Measurements from ENCODE around the gene HRH2. TPM values are rescaled to one million over a fixed set of nuclear protein-coding genes. Genes with fewer than 3 reads are reported as not detected.
A peak's percentile ranks its signal among the peaks of the same experiment; 100 is the strongest.

HRH2 gene, protein sequence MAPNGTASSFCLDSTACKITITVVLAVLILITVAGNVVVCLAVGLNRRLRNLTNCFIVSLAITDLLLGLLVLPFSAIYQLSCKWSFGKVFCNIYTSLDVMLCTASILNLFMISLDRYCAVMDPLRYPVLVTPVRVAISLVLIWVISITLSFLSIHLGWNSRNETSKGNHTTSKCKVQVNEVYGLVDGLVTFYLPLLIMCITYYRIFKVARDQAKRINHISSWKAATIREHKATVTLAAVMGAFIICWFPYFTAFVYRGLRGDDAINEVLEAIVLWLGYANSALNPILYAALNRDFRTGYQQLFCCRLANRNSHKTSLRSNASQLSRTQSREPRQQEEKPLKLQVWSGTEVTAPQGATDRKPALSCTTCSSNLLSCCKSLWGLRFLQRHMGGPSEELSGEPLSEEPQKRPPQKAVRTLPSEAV
- total RNA-seq (2021): 9.3 to 12.7 TPM (median 12.2 TPM) in 3 replicates
- percentile 62 among the genes with signal in this experiment for Bru-seq, nascent RNA
- long read RNA-seq, experiment 1, full-length matches to known transcripts: 3 of 46 reads
- long read RNA-seq, experiment 1, partial matches to known transcripts: 14 of 46 reads
- long read RNA-seq, experiment 1, other reads (novel, unspliced or antisense): 29 of 46 reads
- long read RNA-seq, experiment 2, full-length matches to known transcripts: 2 of 7 reads
- long read RNA-seq, experiment 2, partial matches to known transcripts: 0 of 7 reads
- long read RNA-seq, experiment 2, other reads (novel, unspliced or antisense): 5 of 7 reads
- long read RNA-seq, experiment 3, partial matches to known transcripts: 0 of 3 reads
- long read RNA-seq, experiment 3, other reads (novel, unspliced or antisense): 3 of 3 reads

DNA sequence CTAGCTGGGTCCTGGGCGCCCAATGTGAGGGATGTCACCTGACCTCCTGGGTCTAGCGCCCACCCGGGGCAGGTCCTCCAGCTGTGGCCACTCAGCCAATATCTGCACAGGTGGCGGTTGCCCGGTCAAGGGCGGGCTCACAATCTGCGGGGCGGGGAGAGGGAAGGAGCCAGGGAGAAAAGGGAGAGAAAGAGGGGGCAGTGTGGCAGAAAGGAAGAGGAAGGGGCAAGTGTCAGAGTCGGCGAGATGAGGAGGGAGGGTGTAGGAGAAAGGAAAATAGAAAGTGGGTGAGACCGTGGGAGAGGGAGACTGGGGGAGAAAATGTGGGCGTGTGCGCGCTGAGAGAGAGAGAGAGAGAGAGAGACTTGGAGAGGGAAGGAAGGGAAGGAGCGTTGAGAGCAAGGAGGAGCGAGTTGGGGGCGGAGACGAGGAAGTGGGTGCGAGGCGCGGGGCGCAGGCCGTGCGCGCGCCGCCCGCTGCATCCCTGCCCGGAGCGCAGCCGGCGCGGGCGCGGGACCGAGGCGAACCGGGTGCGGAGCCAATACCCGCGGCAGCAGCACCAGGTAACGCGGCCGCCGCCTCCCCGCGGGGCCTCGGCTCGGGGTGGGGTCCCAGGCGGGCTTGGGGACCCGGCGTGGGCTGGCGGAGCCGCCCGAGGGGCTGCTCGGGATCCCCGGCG is at the start of gene HRH2:
Gene HRH2, plus strand, starts transcription at position 479 of the 679 bp plus-strand sequence. CDS start 25,163 bp downstream, outside the sequence.
- ChIA-PET CTCF (interaction anchor here (1.6 to 8.4 kb wide), 2 partner anchors 43 to 123 kb away, joined by 5 to 58 read pairs; no protein-coding TSS in a partner anchor), POLR2A (no interaction called here)
- H3K36me3 Mint-ChIP-seq: no peaks in the 10 kb centered on the region; the same call in 1 of the 2 replicates
- no peak within 1 kb of the TSS for H3K27ac Mint-ChIP-seq
- peak within 1 kb of the TSS; percentile 90 for H3K4me3 Mint-ChIP-seq
- H3K27me3 Mint-ChIP-seq (ENCODE audit: low read depth): peaks cover 13% of the 10 kb centered on the region
- peak; percentile 72 for ATAC-seq
- H3K4me1 Mint-ChIP-seq: peaks cover 31% of the 10 kb centered on the region
- DNase-seq (ENCODE audit: low spot score): peak; percentile 50
- H3K9me3 Mint-ChIP-seq: no peaks in the 10 kb centered on the region
- TF ChIP-seq RELA (CRISPR knock-in tag; IDR thresholded peaks at IDR 0.05; ENCODE audit: borderline replicate concordance) (no peak), ZNF138 (CRISPR knock-in tag; conservative IDR thresholded peaks at IDR 0.05) (no peak), SP1 (CRISPR knock-in tag; conservative IDR thresholded peaks at IDR 0.05) (peak; percentile 57; the same call in 1 of the 2 replicates), NFE2L1 (CRISPR knock-in tag; IDR thresholded peaks at IDR 0.05) (peak; percentile 68; the same call in 1 of the 2 replicates), NR2C2 (CRISPR knock-in tag; IDR thresholded peaks at IDR 0.05) (no peak), TCF7 (CRISPR knock-in tag; IDR thresholded peaks at IDR 0.05; ENCODE audit: low read depth) (0 out of 2 replicates have a peak, but pooled peaks have one; percentile 55), ZBTB21 (CRISPR knock-in tag; IDR thresholded peaks at IDR 0.05; ENCODE audit: borderline replicate concordance) (no peak; the same call in 1 of the 2 replicates), FOXP1 (CRISPR knock-in tag; IDR thresholded peaks at IDR 0.05; ENCODE audit: borderline replicate concordance) (no peak), TP53 (CRISPR knock-in tag; IDR thresholded peaks at IDR 0.05) (no peak; the same call in 1 of the 2 replicates)
- TF ChIP-seq, protein P1, sequence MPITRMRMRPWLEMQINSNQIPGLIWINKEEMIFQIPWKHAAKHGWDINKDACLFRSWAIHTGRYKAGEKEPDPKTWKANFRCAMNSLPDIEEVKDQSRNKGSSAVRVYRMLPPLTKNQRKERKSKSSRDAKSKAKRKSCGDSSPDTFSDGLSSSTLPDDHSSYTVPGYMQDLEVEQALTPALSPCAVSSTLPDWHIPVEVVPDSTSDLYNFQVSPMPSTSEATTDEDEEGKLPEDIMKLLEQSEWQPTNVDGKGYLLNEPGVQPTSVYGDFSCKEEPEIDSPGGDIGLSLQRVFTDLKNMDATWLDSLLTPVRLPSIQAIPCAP (CRISPR knock-in tag; IDR thresholded peaks at IDR 0.05): no peak
- TF ChIP-seq, protein P2, sequence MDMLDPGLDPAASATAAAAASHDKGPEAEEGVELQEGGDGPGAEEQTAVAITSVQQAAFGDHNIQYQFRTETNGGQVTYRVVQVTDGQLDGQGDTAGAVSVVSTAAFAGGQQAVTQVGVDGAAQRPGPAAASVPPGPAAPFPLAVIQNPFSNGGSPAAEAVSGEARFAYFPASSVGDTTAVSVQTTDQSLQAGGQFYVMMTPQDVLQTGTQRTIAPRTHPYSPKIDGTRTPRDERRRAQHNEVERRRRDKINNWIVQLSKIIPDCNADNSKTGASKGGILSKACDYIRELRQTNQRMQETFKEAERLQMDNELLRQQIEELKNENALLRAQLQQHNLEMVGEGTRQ (CRISPR knock-in tag; IDR thresholded peaks at IDR 0.05): peak; percentile 56
- TF ChIP-seq, protein P3, sequence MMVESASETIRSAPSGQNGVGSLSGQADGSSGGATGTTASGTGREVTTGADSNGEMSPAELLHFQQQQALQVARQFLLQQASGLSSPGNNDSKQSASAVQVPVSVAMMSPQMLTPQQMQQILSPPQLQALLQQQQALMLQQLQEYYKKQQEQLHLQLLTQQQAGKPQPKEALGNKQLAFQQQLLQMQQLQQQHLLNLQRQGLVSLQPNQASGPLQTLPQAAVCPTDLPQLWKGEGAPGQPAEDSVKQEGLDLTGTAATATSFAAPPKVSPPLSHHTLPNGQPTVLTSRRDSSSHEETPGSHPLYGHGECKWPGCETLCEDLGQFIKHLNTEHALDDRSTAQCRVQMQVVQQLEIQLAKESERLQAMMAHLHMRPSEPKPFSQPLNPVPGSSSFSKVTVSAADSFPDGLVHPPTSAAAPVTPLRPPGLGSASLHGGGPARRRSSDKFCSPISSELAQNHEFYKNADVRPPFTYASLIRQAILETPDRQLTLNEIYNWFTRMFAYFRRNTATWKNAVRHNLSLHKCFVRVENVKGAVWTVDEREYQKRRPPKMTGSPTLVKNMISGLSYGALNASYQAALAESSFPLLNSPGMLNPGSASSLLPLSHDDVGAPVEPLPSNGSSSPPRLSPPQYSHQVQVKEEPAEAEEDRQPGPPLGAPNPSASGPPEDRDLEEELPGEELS (CRISPR knock-in tag; IDR thresholded peaks at IDR 0.05): no peak
- TF ChIP-seq, protein P4, sequence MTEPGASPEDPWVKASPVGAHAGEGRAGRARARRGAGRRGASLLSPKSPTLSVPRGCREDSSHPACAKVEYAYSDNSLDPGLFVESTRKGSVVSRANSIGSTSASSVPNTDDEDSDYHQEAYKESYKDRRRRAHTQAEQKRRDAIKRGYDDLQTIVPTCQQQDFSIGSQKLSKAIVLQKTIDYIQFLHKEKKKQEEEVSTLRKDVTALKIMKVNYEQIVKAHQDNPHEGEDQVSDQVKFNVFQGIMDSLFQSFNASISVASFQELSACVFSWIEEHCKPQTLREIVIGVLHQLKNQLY (CRISPR knock-in tag; IDR thresholded peaks at IDR 0.05): no peak
- TF ChIP-seq, protein P5, sequence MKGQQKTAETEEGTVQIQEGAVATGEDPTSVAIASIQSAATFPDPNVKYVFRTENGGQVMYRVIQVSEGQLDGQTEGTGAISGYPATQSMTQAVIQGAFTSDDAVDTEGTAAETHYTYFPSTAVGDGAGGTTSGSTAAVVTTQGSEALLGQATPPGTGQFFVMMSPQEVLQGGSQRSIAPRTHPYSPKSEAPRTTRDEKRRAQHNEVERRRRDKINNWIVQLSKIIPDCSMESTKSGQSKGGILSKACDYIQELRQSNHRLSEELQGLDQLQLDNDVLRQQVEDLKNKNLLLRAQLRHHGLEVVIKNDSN (CRISPR knock-in tag; IDR thresholded peaks at IDR 0.05): peak; percentile 56; the same call in 1 of the 2 replicates
- TF ChIP-seq, protein P6, sequence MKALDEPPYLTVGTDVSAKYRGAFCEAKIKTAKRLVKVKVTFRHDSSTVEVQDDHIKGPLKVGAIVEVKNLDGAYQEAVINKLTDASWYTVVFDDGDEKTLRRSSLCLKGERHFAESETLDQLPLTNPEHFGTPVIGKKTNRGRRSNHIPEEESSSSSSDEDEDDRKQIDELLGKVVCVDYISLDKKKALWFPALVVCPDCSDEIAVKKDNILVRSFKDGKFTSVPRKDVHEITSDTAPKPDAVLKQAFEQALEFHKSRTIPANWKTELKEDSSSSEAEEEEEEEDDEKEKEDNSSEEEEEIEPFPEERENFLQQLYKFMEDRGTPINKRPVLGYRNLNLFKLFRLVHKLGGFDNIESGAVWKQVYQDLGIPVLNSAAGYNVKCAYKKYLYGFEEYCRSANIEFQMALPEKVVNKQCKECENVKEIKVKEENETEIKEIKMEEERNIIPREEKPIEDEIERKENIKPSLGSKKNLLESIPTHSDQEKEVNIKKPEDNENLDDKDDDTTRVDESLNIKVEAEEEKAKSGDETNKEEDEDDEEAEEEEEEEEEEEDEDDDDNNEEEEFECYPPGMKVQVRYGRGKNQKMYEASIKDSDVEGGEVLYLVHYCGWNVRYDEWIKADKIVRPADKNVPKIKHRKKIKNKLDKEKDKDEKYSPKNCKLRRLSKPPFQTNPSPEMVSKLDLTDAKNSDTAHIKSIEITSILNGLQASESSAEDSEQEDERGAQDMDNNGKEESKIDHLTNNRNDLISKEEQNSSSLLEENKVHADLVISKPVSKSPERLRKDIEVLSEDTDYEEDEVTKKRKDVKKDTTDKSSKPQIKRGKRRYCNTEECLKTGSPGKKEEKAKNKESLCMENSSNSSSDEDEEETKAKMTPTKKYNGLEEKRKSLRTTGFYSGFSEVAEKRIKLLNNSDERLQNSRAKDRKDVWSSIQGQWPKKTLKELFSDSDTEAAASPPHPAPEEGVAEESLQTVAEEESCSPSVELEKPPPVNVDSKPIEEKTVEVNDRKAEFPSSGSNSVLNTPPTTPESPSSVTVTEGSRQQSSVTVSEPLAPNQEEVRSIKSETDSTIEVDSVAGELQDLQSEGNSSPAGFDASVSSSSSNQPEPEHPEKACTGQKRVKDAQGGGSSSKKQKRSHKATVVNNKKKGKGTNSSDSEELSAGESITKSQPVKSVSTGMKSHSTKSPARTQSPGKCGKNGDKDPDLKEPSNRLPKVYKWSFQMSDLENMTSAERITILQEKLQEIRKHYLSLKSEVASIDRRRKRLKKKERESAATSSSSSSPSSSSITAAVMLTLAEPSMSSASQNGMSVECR (CRISPR knock-in tag; IDR thresholded peaks at IDR 0.05; ENCODE audit: borderline replicate concordance): peak; percentile 55; the same call in 1 of the 2 replicates
- TF ChIP-seq, protein P7, sequence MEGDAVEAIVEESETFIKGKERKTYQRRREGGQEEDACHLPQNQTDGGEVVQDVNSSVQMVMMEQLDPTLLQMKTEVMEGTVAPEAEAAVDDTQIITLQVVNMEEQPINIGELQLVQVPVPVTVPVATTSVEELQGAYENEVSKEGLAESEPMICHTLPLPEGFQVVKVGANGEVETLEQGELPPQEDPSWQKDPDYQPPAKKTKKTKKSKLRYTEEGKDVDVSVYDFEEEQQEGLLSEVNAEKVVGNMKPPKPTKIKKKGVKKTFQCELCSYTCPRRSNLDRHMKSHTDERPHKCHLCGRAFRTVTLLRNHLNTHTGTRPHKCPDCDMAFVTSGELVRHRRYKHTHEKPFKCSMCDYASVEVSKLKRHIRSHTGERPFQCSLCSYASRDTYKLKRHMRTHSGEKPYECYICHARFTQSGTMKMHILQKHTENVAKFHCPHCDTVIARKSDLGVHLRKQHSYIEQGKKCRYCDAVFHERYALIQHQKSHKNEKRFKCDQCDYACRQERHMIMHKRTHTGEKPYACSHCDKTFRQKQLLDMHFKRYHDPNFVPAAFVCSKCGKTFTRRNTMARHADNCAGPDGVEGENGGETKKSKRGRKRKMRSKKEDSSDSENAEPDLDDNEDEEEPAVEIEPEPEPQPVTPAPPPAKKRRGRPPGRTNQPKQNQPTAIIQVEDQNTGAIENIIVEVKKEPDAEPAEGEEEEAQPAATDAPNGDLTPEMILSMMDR (IDR thresholded peaks at IDR 0.05): no peak
- TF ChIP-seq, protein P8, sequence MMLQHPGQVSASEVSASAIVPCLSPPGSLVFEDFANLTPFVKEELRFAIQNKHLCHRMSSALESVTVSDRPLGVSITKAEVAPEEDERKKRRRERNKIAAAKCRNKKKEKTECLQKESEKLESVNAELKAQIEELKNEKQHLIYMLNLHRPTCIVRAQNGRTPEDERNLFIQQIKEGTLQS (CRISPR knock-in tag; conservative IDR thresholded peaks at IDR 0.05): no peak
- TF ChIP-seq, protein P9, sequence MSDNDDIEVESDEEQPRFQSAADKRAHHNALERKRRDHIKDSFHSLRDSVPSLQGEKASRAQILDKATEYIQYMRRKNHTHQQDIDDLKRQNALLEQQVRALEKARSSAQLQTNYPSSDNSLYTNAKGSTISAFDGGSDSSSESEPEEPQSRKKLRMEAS (CRISPR knock-in tag; IDR thresholded peaks at IDR 0.05): 0 out of 2 replicates have a peak, but pooled peaks have one; percentile 20

All from WTC11 (cell line).